Fibroblast of skin of back (primary cell): ENCODE results near the gene USP20.

ENCODE experiments used
- DNase-seq: peaks from one replicate; pipeline ENCODE4 v3.0.0-alpha.2; 2013

Gene USP20

GRCh38 chr9:129929496-129930125 is 94.4 kb downstream of the USP20 start:
- DNase-seq: no peak

GRCh38 chr9:129930743-129931142 is 95.5 kb downstream of the USP20 start:
- DNase-seq: no peak
